HepG2 (cell line): ENCODE results near the gene HIVEP2. TPM values are rescaled to one million over a fixed set of nuclear protein-coding genes. Genes with fewer than 3 reads are reported as not detected.

ENCODE experiments used
- ATAC-seq: fragments of 200-7000 bp; cut with Tn5 transposase; 3 replicates; pipeline ENCODE4 v1.9.1; 2020; ENCODE audit warnings: mild to moderate bottlenecking, moderate library complexity
- BruUV-seq: library from RNA; stranded (reverse); fragments of 400-500 nt; replicated peaks from 2 replicates; lab custom pipeline; 2021; lab: Mats Ljungman, UMichigan
- CTCF ChIA-PET: fragments of 300-600 bp; formaldehyde crosslinking; extraction: SDS; loops from one replicate; lab custom pipeline; 2021; ENCODE audit warnings: low total read pairs, inconsistent platforms, low intra/inter-chr PET ratio; lab: Yijun Ruan, JAX
- POLR2A ChIA-PET: fragments of 350-600 bp; sonication (Branson Sonifier 250); formaldehyde crosslinking; loops from one replicate; lab custom pipeline; 2020; ENCODE audit warnings: antibody characterized with exemption, inconsistent platforms; lab: Yijun Ruan, JAX
- DNase-seq: peaks from one replicate; pipeline ENCODE4 v3.0.0-alpha.2; 2015; ENCODE audit warnings: low spot score
- FAIRE-seq: peaks from 3 replicates; lab custom pipeline; 2011; peaks lifted over from hg19 to GRCh38; lab: Jason Lieb, UNC
- H2AFZ ChIP-seq: one replicate; pipeline ENCODE4 v1.6.1; 2011; ENCODE audit warnings: low read length, inconsistent platforms
- H3K27ac ChIP-seq: fragments of 300-600 bp; 3 replicates; pipeline ENCODE4 v1.8.0; 2011; ENCODE audit warnings: mixed run types, mild to moderate bottlenecking, mixed read lengths, low read length, inconsistent platforms; ENCODE audit not compliant: insufficient read depth; ENCODE audit errors: extremely low read length
- H3K27me3 ChIP-seq, 2 experiments: fragments of 200-600 bp in 1 of 2; 2 replicates in 1 of 2; 3 replicates in 1 of 2; pipeline versions ENCODE4 v1.6.0 to v1.8.0; 2011; ENCODE audit warnings: low read length in 2 of 2, mild to moderate bottlenecking in 2 of 2, moderate library complexity in 2 of 2, inconsistent platforms in 1 of 2; ENCODE audit not compliant: insufficient read depth in 2 of 2, control insufficient read depth in 1 of 2
- H3K36me3 ChIP-seq, 2 experiments: fragments of 200-600 bp in 1 of 2; replicated peaks in 1 of 2; 2 replicates in 1 of 2; 3 replicates in 1 of 2; pipeline versions ENCODE4 v1.5.1 to v1.8.0; 2011; ENCODE audit warnings: low read length in 2 of 2, inconsistent platforms in 1 of 2; ENCODE audit not compliant: insufficient read depth in 2 of 2, control insufficient read depth in 1 of 2
- H3K4me1 ChIP-seq: 2 replicates; pipeline ENCODE4 v1.5.1; 2012; ENCODE audit warnings: low read length, inconsistent platforms; ENCODE audit not compliant: insufficient read depth
- H3K4me2 ChIP-seq: 2 replicates; pipeline ENCODE4 v1.6.0; 2011; ENCODE audit warnings: low read depth, low read length, inconsistent platforms
- H3K4me3 ChIP-seq, 3 experiments: fragments of 200-600 bp in 1 of 3; sonication (generic), shearing (Covaris generic) in 1 of 3; replicated peaks in 1 of 3; 2 replicates each; pipeline ENCODE4 v1.5.1; 2011 to 2016; ENCODE audit warnings: low read length in 3 of 3, inconsistent platforms in 2 of 3, low read depth in 2 of 3, mild to moderate bottlenecking in 2 of 3, control low read depth in 1 of 3, mixed read lengths in 1 of 3; ENCODE audit not compliant: insufficient read depth in 1 of 3
- H3K79me2 ChIP-seq: one replicate; pipeline ENCODE4 v1.6.1; 2011; ENCODE audit warnings: low read length, inconsistent platforms; ENCODE audit not compliant: insufficient read depth
- H3K9ac ChIP-seq: 2 replicates; pipeline ENCODE4 v1.6.0; 2011; ENCODE audit warnings: mild to moderate bottlenecking, low read depth, low read length, inconsistent platforms; ENCODE audit not compliant: insufficient read depth
- H3K9me3 ChIP-seq: 2 replicates; pipeline ENCODE4 v1.5.1; 2012; ENCODE audit warnings: mild to moderate bottlenecking, low read length
- H4K20me1 ChIP-seq: 2 replicates; pipeline ENCODE4 v1.6.0; 2011; ENCODE audit warnings: inconsistent platforms, mild to moderate bottlenecking, low read length, moderate library complexity; ENCODE audit not compliant: insufficient read depth
- CHD4 ChIP-seq: fragments of 200-600 bp; sonication (generic); IDR thresholded peaks from 2 replicates; pipeline ENCODE4 v1.7.0; 2017; ENCODE audit warnings: mild to moderate bottlenecking, low read length, borderline replicate concordance
- EHMT2 ChIP-seq: fragments of 200-600 bp; sonication (generic); IDR thresholded peaks from 2 replicates; pipeline ENCODE4 v1.7.0; 2017; ENCODE audit warnings: antibody characterized with exemption, low read depth, low read length, borderline replicate concordance
- HDAC1 ChIP-seq: sonication (generic); formaldehyde crosslinking; IDR thresholded peaks from 2 replicates; pipeline ENCODE4 v1.5.1; 2020; ENCODE audit warnings: mild to moderate bottlenecking, missing genetic modification reagents
- MTA1 ChIP-seq: sonication (generic); formaldehyde crosslinking; IDR thresholded peaks from 2 replicates; pipeline ENCODE4 v1.4.0; 2020; ENCODE audit warnings: missing genetic modification reagents, mild to moderate bottlenecking, borderline replicate concordance
- THAP11 ChIP-seq: IDR thresholded peaks from 2 replicates; pipeline ENCODE4 v1.6.1; 2016; ENCODE audit warnings: missing biosample characterization, missing genetic modification reagents
- TOE1 ChIP-seq: sonication (generic); formaldehyde crosslinking; IDR thresholded peaks from 2 replicates; pipeline ENCODE4 v1.4.0; 2020; ENCODE audit warnings: mild to moderate bottlenecking, missing genetic modification reagents
- ZBTB8A ChIP-seq: sonication (generic); formaldehyde crosslinking; IDR thresholded peaks from 2 replicates; pipeline ENCODE4 v1.4.0; 2020; ENCODE audit warnings: mild to moderate bottlenecking, low read depth, missing genetic modification reagents, borderline replicate concordance
- ZNF598 ChIP-seq: sonication (generic); formaldehyde crosslinking; IDR thresholded peaks from 2 replicates; pipeline ENCODE4 v1.5.1; 2020; ENCODE audit warnings: mild to moderate bottlenecking, missing genetic modification reagents, borderline replicate concordance
- WGBS: methylation state at CpG from one replicate; pipeline ENCODE4 v1.1.6; 2017; ENCODE audit warnings: low lambda C conversion rate; 5-methylcytosine and 5-hydroxymethylcytosine counted together
- in situ Hi-C: cut with HindIII; loops from 2 replicates; pipeline ENCODE4 v1.10.0; 2017; ENCODE audit warnings: low pct_unique_long_range_greater_than_20kb; ENCODE audit not compliant: extremely low pct_ligation_motif_present
- intact Hi-C: fragments of 100-400 bp; cut with micrococcal nuclease; formaldehyde crosslinking; loops from one replicate; pipeline ENCODE4 v1.10.0; 2022; ENCODE audit not compliant: unreplicated experiment
- polyA plus RNA-seq, 8 experiments: library from polyadenylated mRNA; depleted of rRNA in 3 of 8; stranded (reverse) in 7 of 8; unstranded in 1 of 8; fragments of >200 nt; fragmentation: Illumina TruSeq in 4 of 8; extraction: Trizol in 4 of 8; gene quantifications; 2 replicates each; pipeline versions ENCODE4 v1.2.1 to v1.2.3, GENCODE V29; 2011 to 2016; ENCODE audit warnings: low read depth in 4 of 8, missing spikeins in 1 of 8, mixed read lengths in 1 of 8; ENCODE audit not compliant: insufficient read depth in 1 of 8
- total RNA-seq, 5 experiments: library from RNA; depleted of rRNA; stranded (reverse); fragments of >200 nt; fragmentation: Illumina TruSeq; extraction: Trizol; gene quantifications; 2 replicates each; pipeline ENCODE4 v1.2.3, GENCODE V29; 2016; ENCODE audit warnings: low read depth in 1 of 5
- TF ChIP-seq, protein P1 (sequence below): fragments of 450-650 bp; IDR thresholded peaks from 2 replicates; pipeline ENCODE4 v1.6.1; 2017; ENCODE audit warnings: mild to moderate bottlenecking
- TF ChIP-seq, protein P2 (sequence below): sonication (generic); formaldehyde crosslinking; IDR thresholded peaks from 2 replicates; pipeline ENCODE4 v1.9.0; 2021; ENCODE audit warnings: missing genetic modification reagents, mild to moderate bottlenecking, borderline replicate concordance

The HIVEP2 gene
- total and polyA plus RNA-seq, 2 of the 13 experiments (the other 11 are each of a cell fraction or from before 2014, with no cell fraction given), result 3.4 to 12.9 TPM

DNA sequence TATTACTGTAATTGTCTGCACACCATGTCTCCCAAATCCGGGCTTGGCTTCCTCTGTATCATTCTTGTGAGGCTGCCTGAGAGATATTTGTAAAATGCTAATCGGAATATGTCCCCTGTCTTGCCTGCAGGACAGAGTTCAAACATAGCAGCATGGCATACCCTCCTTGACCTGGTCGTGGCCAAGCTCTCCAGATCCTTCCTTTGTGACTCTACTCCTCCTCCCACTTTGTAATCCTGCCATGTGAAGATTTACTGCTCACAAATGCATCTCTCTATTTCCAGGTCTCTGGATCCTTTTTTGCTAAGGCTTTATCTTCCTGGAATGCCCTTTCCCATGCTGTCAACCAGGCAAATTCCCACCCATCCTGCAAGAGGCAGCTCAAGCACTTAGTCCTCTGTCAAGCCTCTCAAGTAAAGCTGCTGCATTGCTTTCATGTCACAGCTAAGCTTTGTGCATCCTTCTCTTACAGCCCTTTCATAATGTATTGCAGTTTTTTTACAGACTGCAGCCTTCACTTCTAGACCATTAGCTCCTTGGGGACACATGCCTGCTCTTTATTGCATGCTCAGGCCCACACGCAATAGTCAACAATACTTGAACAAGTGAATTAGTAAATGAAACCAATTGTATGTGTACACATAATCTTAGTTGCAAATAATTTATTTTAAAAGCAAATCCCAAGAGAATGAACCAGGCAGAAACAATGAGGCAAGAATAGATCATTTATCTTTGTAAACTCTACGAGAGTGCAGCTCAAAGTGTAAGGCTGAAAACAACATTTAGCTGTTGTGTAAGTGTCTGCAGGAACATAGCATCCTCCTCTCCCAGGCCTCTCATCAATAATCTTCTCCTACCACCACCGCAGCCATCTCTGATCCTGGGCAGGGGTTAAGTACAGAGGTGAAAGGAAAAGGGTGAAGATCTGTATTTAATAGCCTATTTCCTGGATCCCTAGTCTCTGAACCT, 45.8 kb downstream of the HIVEP2 start:
- Histone ChIP-seq H3K27me3 (no peaks in the 10 kb centered on the region), H3K4me3 (no peak overlapping the region), H4K20me1 (peaks cover 19% of the 10 kb centered on the region; the same call in 1 of the 2 replicates), H3K9ac (no peak overlapping the region), H3K36me3 (no peaks in the 10 kb centered on the region), H3K27ac (no peak overlapping the region), H3K79me2 (no peaks in the 10 kb centered on the region), H3K4me2 (no peak overlapping the region), H2AFZ (no peak overlapping the region), H3K4me1 (peaks cover 16% of the 10 kb centered on the region), H3K9me3 (no peaks in the 10 kb centered on the region)
- WGBS, result 91% methylated on average over 6 of the region's 6 CpGs
- ATAC-seq (no peak), FAIRE-seq (no peak), DNase-seq (no peak)
- no TSS peak for BruUV-seq
- in situ Hi-C loops, result no loop called here
- intact Hi-C loops, result no loop called here
- CTCF ChIA-PET, result no interaction called here
- TF ChIP-seq ZBTB8A (no peak), THAP11 (CRISPR knock-in tag) (no peak), HDAC1 (CRISPR knock-in tag) (no peak), MTA1 (CRISPR knock-in tag) (no peak), TOE1 (CRISPR knock-in tag) (no peak), EHMT2 (no peak), CHD4 (no peak), ZNF598 (no peak)
- TF ChIP-seq, protein P1, sequence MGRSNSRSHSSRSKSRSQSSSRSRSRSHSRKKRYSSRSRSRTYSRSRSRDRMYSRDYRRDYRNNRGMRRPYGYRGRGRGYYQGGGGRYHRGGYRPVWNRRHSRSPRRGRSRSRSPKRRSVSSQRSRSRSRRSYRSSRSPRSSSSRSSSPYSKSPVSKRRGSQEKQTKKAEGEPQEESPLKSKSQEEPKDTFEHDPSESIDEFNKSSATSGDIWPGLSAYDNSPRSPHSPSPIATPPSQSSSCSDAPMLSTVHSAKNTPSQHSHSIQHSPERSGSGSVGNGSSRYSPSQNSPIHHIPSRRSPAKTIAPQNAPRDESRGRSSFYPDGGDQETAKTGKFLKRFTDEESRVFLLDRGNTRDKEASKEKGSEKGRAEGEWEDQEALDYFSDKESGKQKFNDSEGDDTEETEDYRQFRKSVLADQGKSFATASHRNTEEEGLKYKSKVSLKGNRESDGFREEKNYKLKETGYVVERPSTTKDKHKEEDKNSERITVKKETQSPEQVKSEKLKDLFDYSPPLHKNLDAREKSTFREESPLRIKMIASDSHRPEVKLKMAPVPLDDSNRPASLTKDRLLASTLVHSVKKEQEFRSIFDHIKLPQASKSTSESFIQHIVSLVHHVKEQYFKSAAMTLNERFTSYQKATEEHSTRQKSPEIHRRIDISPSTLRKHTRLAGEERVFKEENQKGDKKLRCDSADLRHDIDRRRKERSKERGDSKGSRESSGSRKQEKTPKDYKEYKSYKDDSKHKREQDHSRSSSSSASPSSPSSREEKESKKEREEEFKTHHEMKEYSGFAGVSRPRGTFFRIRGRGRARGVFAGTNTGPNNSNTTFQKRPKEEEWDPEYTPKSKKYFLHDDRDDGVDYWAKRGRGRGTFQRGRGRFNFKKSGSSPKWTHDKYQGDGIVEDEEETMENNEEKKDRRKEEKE, result no peak
- TF ChIP-seq, protein P2, sequence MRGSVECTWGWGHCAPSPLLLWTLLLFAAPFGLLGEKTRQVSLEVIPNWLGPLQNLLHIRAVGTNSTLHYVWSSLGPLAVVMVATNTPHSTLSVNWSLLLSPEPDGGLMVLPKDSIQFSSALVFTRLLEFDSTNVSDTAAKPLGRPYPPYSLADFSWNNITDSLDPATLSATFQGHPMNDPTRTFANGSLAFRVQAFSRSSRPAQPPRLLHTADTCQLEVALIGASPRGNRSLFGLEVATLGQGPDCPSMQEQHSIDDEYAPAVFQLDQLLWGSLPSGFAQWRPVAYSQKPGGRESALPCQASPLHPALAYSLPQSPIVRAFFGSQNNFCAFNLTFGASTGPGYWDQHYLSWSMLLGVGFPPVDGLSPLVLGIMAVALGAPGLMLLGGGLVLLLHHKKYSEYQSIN, result no peak
- POLR2A ChIA-PET, result no interaction called here
